Measurements from ENCODE around the gene SH3RF3. TPM values are rescaled to one million over a fixed set of nuclear protein-coding genes. Genes with fewer than 3 reads are reported as not detected.

The SH3RF3 gene
- total RNA-seq, 4 donors from 2014 or later = 2.8 to 5.7 (median 3.0) TPM

- H3K27me3 ChIP-seq = no peaks in the 10 kb centered on the region
- H3K27ac ChIP-seq = no peak overlapping the region
- DNase-seq (no peak), ATAC-seq (no peak)
- in situ Hi-C loops (cut with MboI; ENCODE audit: low sequenced_read_pairs in 4 of 4) = no loop called here
- no peaks in the 10 kb centered on the region for H3K9me3 ChIP-seq
- no peak overlapping the region for H3K4me3 ChIP-seq
- intact Hi-C loops (cut with DNase I; ENCODE audit: low total_unique reads) = no loop called here
- no peak for TF ChIP-seq CTCF (IDR thresholded peaks at IDR 0.05 in 4 of 5, conservative IDR thresholded peaks at IDR 0.05 in 1 of 5)
- no peak for TF ChIP-seq POLR2A (IDR thresholded peaks at IDR 0.05)
- H3K36me3 ChIP-seq = no peaks in the 10 kb centered on the region
- peaks cover 7 to 13% of the 10 kb centered on the region in 2 donors for H3K4me1 ChIP-seq
Measured at GRCh38 chr2:109460553-109461324, 331.7 kb downstream of the SH3RF3 start.

GRCh38 chr2:109463236-109463635 is 334.2 kb downstream of the SH3RF3 start:
- intact Hi-C loops (cut with DNase I; ENCODE audit: low total_unique reads) (no loop called here), in situ Hi-C loops (cut with MboI; ENCODE audit: low sequenced_read_pairs in 4 of 4) (no loop called here)
- DNase-seq = no peak

GRCh38 chr2:109463891-109464290 is 334.9 kb downstream of the SH3RF3 start:
- TF ChIP-seq POLR2A (IDR thresholded peaks at IDR 0.05) = no peak
- no peak for TF ChIP-seq CTCF (IDR thresholded peaks at IDR 0.05 in 4 of 5, conservative IDR thresholded peaks at IDR 0.05 in 1 of 5)
- no peaks in the 10 kb centered on the region for H3K9me3 ChIP-seq
- in situ Hi-C loops (cut with MboI; ENCODE audit: low sequenced_read_pairs in 4 of 4) (no loop called here), intact Hi-C loops (cut with DNase I; ENCODE audit: low total_unique reads) (no loop called here)
- H3K27me3 ChIP-seq = no peaks in the 10 kb centered on the region
- no peak overlapping the region for H3K4me3 ChIP-seq
- no peaks in the 10 kb centered on the region for H3K36me3 ChIP-seq
- peaks cover 27% of the 10 kb centered on the region in 2 donors for H3K4me1 ChIP-seq
- ATAC-seq (no peak), DNase-seq (no peak)
- H3K27ac ChIP-seq = no peak overlapping the region

More at GRCh38 chr2:109463236-109463635, 334.2 kb downstream of the SH3RF3 start:
- H3K4me3 ChIP-seq = no peak overlapping the region
- H3K27me3 ChIP-seq = no peaks in the 10 kb centered on the region
- H3K27ac ChIP-seq = no peak overlapping the region
- H3K36me3 ChIP-seq = no peaks in the 10 kb centered on the region
- peaks cover 22 to 26% of the 10 kb centered on the region in 2 donors for H3K4me1 ChIP-seq
- no peak for ATAC-seq
- TF ChIP-seq POLR2A (IDR thresholded peaks at IDR 0.05) (no peak), CTCF (IDR thresholded peaks at IDR 0.05 in 4 of 5, conservative IDR thresholded peaks at IDR 0.05 in 1 of 5) (no peak)
- no peaks in the 10 kb centered on the region for H3K9me3 ChIP-seq

- peak overlapping the region; percentile 16 to 62 (median 50) for H3K27ac ChIP-seq
- no peaks in the 10 kb centered on the region for H3K9me3 ChIP-seq
- DNase-seq = peak; percentile 37 to 41
- in situ Hi-C loops (cut with MboI; ENCODE audit: low sequenced_read_pairs in 4 of 4) = no loop called here
- no peak for TF ChIP-seq CTCF (IDR thresholded peaks at IDR 0.05 in 4 of 5, conservative IDR thresholded peaks at IDR 0.05 in 1 of 5)
- TF ChIP-seq POLR2A (IDR thresholded peaks at IDR 0.05) = no peak
- intact Hi-C loops (cut with DNase I; ENCODE audit: low total_unique reads) = no loop called here
- no peaks in the 10 kb centered on the region for H3K27me3 ChIP-seq
- H3K4me3 ChIP-seq = no peak overlapping the region
- H3K36me3 ChIP-seq = no peaks in the 10 kb centered on the region
- H3K4me1 ChIP-seq = peaks cover 19 to 29% of the 10 kb centered on the region in 2 donors
- peak; percentile 51 to 56 for ATAC-seq
Measured at GRCh38 chr2:109466674-109467575, 337.9 kb downstream of the SH3RF3 start.
